RWPE2 (cell line): ENCODE measurements around the gene ELOVL7.
"Not testable (repeated sequence)": the region's sequence is repeated elsewhere in the genome, so short reads cannot be mapped to it uniquely, and the experiment has no call there.

ENCODE experiments used
- ATAC-seq: fragments of 200-7000 bp; cut with Tn5 transposase; 3 replicates; pipeline ENCODE4 v1.9.1; 2021; ENCODE audit warnings: low read depth
- DNase-seq: peaks from one replicate; pipeline ENCODE4 v3.0.0-alpha.2; 2020; ENCODE audit warnings: low spot score
- H3K27ac ChIP-seq: fragments of 450-650 bp; 2 replicates; pipeline ENCODE4 v1.5.1; 2017; ENCODE audit warnings: mild to moderate bottlenecking; ENCODE audit not compliant: poor library complexity, severe bottlenecking
- H3K27me3 ChIP-seq: fragments of 250-450 bp; sonication (Bioruptor Pico); 2 replicates; pipeline ENCODE4 v1.5.1; 2021; ENCODE audit warnings: mild to moderate bottlenecking, moderate library complexity; ENCODE audit not compliant: insufficient read depth, poor library complexity, severe bottlenecking
- H3K36me3 ChIP-seq: fragments of 250-450 bp; sonication (Bioruptor Pico); 2 replicates; pipeline ENCODE4 v1.5.1; 2020; ENCODE audit warnings: low read depth, mild to moderate bottlenecking, moderate library complexity
- H3K4me1 ChIP-seq: fragments of 250-450 bp; sonication (Bioruptor Pico); 2 replicates; pipeline ENCODE4 v1.5.1; 2021; ENCODE audit warnings: mild to moderate bottlenecking, moderate library complexity; ENCODE audit not compliant: insufficient read depth, poor library complexity, severe bottlenecking
- H3K4me3 ChIP-seq: fragments of 250-450 bp; sonication (Bioruptor Pico); 2 replicates; pipeline ENCODE4 v1.5.1; 2021; ENCODE audit warnings: mild to moderate bottlenecking, moderate library complexity; ENCODE audit not compliant: severe bottlenecking
- H3K9me3 ChIP-seq: fragments of 250-450 bp; sonication (Bioruptor Pico); 2 replicates; pipeline ENCODE4 v1.5.1; 2021; ENCODE audit warnings: mild to moderate bottlenecking, moderate library complexity; ENCODE audit not compliant: severe bottlenecking
- CTCF ChIP-seq: fragments of 450-650 bp; IDR thresholded peaks from one replicate; pipeline ENCODE4 v1.5.1; 2017; ENCODE audit warnings: mild to moderate bottlenecking, moderate library complexity; ENCODE audit not compliant: poor library complexity, severe bottlenecking

Gene ELOVL7

GRCh38 chr5:60820593-60821487, 23.2 kb downstream of the ELOVL7 start:
- H3K36me3 ChIP-seq = no peaks in the 10 kb centered on the region
- no peaks in the 10 kb centered on the region for H3K4me1 ChIP-seq
- no peak overlapping the region for H3K4me3 ChIP-seq
- no peaks in the 10 kb centered on the region for H3K27me3 ChIP-seq
- DNase-seq (no peak), ATAC-seq (no peak)
- H3K9me3 ChIP-seq = no peaks in the 10 kb centered on the region
- H3K27ac ChIP-seq = no peak overlapping the region
- TF ChIP-seq CTCF = no peak

GRCh38 chr5:60816138-60816537, 27.9 kb downstream of the ELOVL7 start:
- not testable (repeated sequence) for H3K4me1 ChIP-seq, H3K27ac ChIP-seq, H3K9me3 ChIP-seq, ATAC-seq, DNase-seq, H3K27me3 ChIP-seq, H3K4me3 ChIP-seq, H3K36me3 ChIP-seq

- ATAC-seq (no peak), DNase-seq (no peak)
- Histone ChIP-seq H3K4me1 (peaks cover 11% of the 10 kb centered on the region), H3K27me3 (no peaks in the 10 kb centered on the region), H3K4me3 (no peak overlapping the region), H3K9me3 (no peaks in the 10 kb centered on the region), H3K27ac (no peak overlapping the region), H3K36me3 (no peaks in the 10 kb centered on the region)
- TF ChIP-seq CTCF = no peak
Observed at GRCh38 chr5:60814498-60814897, 29.6 kb downstream of the ELOVL7 start.

- DNase-seq (no peak), ATAC-seq (no peak)
- no peak overlapping the region for H3K27ac ChIP-seq
- H3K4me3 ChIP-seq = no peak overlapping the region
- no peaks in the 10 kb centered on the region for H3K36me3 ChIP-seq
- peaks cover 11% of the 10 kb centered on the region for H3K4me1 ChIP-seq
- no peaks in the 10 kb centered on the region for H3K27me3 ChIP-seq
- H3K9me3 ChIP-seq = no peaks in the 10 kb centered on the region
- no peak for TF ChIP-seq CTCF
Observed at GRCh38 chr5:60812426-60812825, 31.6 kb downstream of the ELOVL7 start.

- Histone ChIP-seq H3K4me3 (no peak overlapping the region), H3K4me1 (peaks cover 11% of the 10 kb centered on the region), H3K27me3 (no peaks in the 10 kb centered on the region), H3K27ac (peak overlapping the region; percentile 24), H3K36me3 (no peaks in the 10 kb centered on the region), H3K9me3 (no peaks in the 10 kb centered on the region)
- DNase-seq (no peak), ATAC-seq (no peak)
- no peak for TF ChIP-seq CTCF
Observed at GRCh38 chr5:60811105-60811504, 33.0 kb downstream of the ELOVL7 start.
